Thoracic aorta (tissue), 2 donors: ENCODE data around the gene PLEKHG3. TPM values are rescaled to one million over a fixed set of nuclear protein-coding genes. Genes with fewer than 3 reads are reported as not detected.

ENCODE experiments used
- ATAC-seq: fragments of 150-250 bp; one replicate; pipeline ENCODE4 v1.8.0; 2017; ENCODE audit warnings: low read depth; ENCODE audit not compliant: insufficient number of reproducible peaks, low FRiP score
- DNase-seq: peaks from one replicate; pipeline ENCODE4 v3.0.0-alpha.2; 2020; ENCODE audit warnings: low spot score
- H3K27ac ChIP-seq, 2 donors: fragments of 200-600 bp; sonication (generic); 1 replicate in 1 of 2; 2 replicates in 1 of 2; pipeline ENCODE4 v1.5.1; 2016; ENCODE audit warnings: mild to moderate bottlenecking in 2 of 2, moderate library complexity in 2 of 2
- H3K27me3 ChIP-seq: fragments of 200-600 bp; sonication (generic); replicated peaks from 2 replicates; pipeline ENCODE4 v1.6.0; 2016; ENCODE audit warnings: mild to moderate bottlenecking; ENCODE audit not compliant: insufficient read depth
- H3K36me3 ChIP-seq: fragments of 200-600 bp; sonication (generic); one replicate; pipeline ENCODE4 v1.5.1; 2016
- H3K4me1 ChIP-seq, 2 donors: fragments of 200-600 bp; sonication (generic); 1 replicate in 1 of 2; 2 replicates in 1 of 2; pipeline versions ENCODE4 v1.5.1 to v1.6.0; 2016; ENCODE audit warnings: low read depth in 2 of 2, mild to moderate bottlenecking in 1 of 2; ENCODE audit not compliant: control insufficient read depth in 1 of 2
- H3K4me3 ChIP-seq: fragments of 200-600 bp; sonication (generic); 2 replicates; pipeline ENCODE4 v1.5.1; 2016; ENCODE audit warnings: mild to moderate bottlenecking
- H3K9me3 ChIP-seq: fragments of 200-600 bp; sonication (generic); 2 replicates; pipeline ENCODE4 v1.5.1; 2016
- CTCF ChIP-seq: fragments of 200-600 bp; sonication (generic); IDR thresholded peaks from one replicate; pipeline ENCODE4 v1.5.1; 2019; ENCODE audit warnings: antibody characterized with exemption
- total RNA-seq, 2 donors: library from RNA; depleted of rRNA; stranded (reverse); fragments of >200 nt; gene quantifications; one replicate each; pipeline versions ENCODE4 v1.1.0 to v1.2.3, GENCODE V29; 2016

PLEKHG3 gene
- total RNA-seq, 2 donors from 2014 or later: 63.2 to 71.5 TPM

- Histone ChIP-seq H3K4me1 (peaks cover 4 to 38% of the 10 kb centered on the region in 2 donors), H3K27ac (no peak overlapping the region)
Observed at GRCh38 chr14:64698903-64699302, 5.3 kb upstream of the PLEKHG3 start.

DNA sequence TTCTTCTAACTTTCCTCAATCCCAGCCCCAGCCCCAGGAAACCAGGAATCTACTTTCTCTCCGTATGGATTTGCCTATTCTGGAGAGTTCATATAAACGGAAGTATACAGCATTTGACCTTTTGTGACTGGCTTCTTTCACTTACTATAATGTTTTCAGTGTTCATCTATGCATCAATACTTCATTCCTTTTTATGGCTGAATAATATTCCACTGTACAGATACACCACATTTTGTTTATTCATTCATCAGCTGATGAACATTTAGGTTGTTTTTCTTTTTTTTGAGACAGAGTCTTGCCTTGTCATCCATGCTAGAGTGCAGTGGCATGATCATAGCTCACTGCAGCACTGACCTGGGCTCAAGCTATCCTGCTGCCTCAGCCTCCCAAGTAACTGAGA is 3.9 kb upstream of the PLEKHG3 start:
- Histone ChIP-seq H3K27ac (no peak overlapping the region), H3K4me3 (no peak overlapping the region), H3K36me3 (no peaks in the 10 kb centered on the region), H3K4me1 (peaks cover 4 to 31% of the 10 kb centered on the region in 2 donors), H3K9me3 (no peaks in the 10 kb centered on the region), H3K27me3 (no peaks in the 10 kb centered on the region)
- ATAC-seq (no peak), DNase-seq (no peak)
- no peak for TF ChIP-seq CTCF

More at GRCh38 chr14:64698903-64699302, 5.3 kb upstream of the PLEKHG3 start:
- TF ChIP-seq CTCF: no peak
- Histone ChIP-seq H3K27me3 (no peaks in the 10 kb centered on the region), H3K36me3 (no peaks in the 10 kb centered on the region), H3K9me3 (no peaks in the 10 kb centered on the region), H3K4me3 (no peak overlapping the region)
- ATAC-seq: no peak
- no peak for DNase-seq

GRCh38 chr14:64700894-64701293 is 3.3 kb upstream of the PLEKHG3 start:
- Histone ChIP-seq H3K4me3 (no peak overlapping the region), H3K27me3 (no peaks in the 10 kb centered on the region), H3K9me3 (no peaks in the 10 kb centered on the region), H3K27ac (no peak overlapping the region), H3K36me3 (no peaks in the 10 kb centered on the region), H3K4me1 (peaks cover 6 to 35% of the 10 kb centered on the region in 2 donors)
- ATAC-seq: no peak
- TF ChIP-seq CTCF: no peak
- DNase-seq: no peak

GRCh38 chr14:64701660-64702059 is 2.6 kb upstream of the PLEKHG3 start:
- ATAC-seq (no peak), DNase-seq (no peak)
- no peak for TF ChIP-seq CTCF
- Histone ChIP-seq H3K27me3 (no peaks in the 10 kb centered on the region), H3K9me3 (no peaks in the 10 kb centered on the region), H3K36me3 (no peaks in the 10 kb centered on the region), H3K27ac (no peak overlapping the region), H3K4me1 (peaks cover 14 to 35% of the 10 kb centered on the region in 2 donors), H3K4me3 (no peak overlapping the region)

DNA sequence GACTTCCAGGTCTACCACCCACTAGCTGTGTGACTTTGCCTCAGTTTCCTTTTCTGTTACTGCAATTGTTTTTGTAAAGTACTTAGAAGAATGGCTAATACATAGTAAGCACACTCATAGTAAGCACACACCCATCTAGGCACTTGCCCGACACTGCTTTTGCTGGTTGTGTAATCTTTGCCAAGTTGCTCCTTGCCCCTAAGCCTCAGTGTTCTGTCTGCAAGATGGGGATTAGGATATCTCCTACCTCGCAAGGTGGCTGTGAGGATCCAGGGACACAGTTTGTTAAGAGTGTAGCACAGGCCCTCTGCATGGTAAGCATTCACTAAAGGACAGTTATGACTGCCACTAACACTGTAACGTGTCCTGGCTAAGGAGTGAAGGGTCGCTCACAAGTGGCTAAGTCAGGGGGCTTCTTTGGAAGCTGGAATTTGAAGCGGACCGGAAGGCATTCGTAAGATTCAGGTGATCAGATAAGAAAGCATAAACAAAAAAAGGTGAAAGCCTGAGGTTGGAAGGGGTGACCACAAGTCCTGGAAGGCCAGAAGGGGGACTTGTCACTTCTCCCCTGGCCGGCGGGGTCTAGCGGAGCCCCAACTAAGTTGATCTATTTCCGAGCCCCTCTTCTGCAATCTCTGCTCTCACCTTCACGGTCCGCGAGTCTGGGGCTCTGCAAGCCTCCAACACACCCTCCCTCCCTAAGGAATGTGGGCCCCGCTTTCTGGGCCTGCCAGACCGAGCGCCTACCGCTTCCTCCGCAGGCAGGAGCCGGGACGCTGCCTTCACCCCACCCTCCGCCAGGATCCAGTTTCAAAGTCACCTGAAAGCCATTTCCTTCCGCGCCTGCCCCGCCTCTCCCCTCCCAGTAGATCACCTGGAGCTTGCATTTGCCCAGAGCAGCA is 1.5 kb upstream of the PLEKHG3 start:
- DNase-seq (no peak), ATAC-seq (no peak)
- no peaks in the 10 kb centered on the region for H3K27me3 ChIP-seq
- H3K36me3 ChIP-seq: no peaks in the 10 kb centered on the region
- H3K4me3 ChIP-seq: peak overlapping the region; percentile 87
- H3K9me3 ChIP-seq: no peaks in the 10 kb centered on the region
- peaks cover 22 to 35% of the 10 kb centered on the region in 2 donors for H3K4me1 ChIP-seq
- no peak for TF ChIP-seq CTCF
- H3K27ac ChIP-seq: no peak overlapping the region
